Measurements from ENCODE around the gene SND1.

GRCh38 chr7:127997226-127997922, 345.4 kb downstream of the SND1 start:
- TF ChIP-seq CTCF (IDR thresholded peaks at IDR 0.05; ENCODE audit: low read length) (no peak), EZH2 (IDR thresholded peaks at IDR 0.05; ENCODE audit: borderline replicate concordance, low read length) (no peak)

Measured in OCI-LY1 (cell line).